ENCODE data around the gene SLAMF9. TPM values are rescaled to one million over a fixed set of nuclear protein-coding genes. Genes with fewer than 3 reads are reported as not detected.

The SLAMF9 gene
- total RNA-seq, 1 experiment from 2014 or later = not detected

DNA sequence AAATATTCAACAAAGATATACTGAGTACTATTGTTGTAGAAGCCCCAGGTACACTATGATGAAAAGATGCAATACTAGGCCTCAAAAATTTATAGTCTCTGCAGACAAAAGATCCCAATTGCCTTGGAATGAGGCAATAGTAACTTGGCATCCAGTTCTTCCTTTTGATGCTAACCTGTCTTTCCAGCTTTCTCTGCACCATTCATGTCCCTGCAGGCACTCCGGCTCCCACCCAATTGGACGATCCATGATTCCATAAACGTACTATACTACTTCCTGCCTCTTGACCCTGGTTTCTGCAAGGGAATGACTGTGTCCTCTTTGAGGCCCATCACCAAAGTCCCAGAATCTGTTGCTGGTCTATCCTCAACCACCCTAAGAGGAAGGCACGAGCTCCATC is 20.7 kb downstream of the SLAMF9 start (continued):
- TF ChIP-seq, protein P1, sequence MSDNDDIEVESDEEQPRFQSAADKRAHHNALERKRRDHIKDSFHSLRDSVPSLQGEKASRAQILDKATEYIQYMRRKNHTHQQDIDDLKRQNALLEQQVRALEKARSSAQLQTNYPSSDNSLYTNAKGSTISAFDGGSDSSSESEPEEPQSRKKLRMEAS (IDR thresholded peaks at IDR 0.05) = no peak
- TF ChIP-seq SIN3A (IDR thresholded peaks at IDR 0.05; ENCODE audit: low read depth) = no peak
- TF ChIP-seq SRF (IDR thresholded peaks at IDR 0.05; ENCODE audit: low read depth) = no peak
- TF ChIP-seq POLR2A (IDR thresholded peaks at IDR 0.05; ENCODE audit: borderline replicate concordance, extremely low read depth, insufficient read depth, insufficient read length) = no peak
- no peak for TF ChIP-seq EGR1 (IDR thresholded peaks at IDR 0.05; ENCODE audit: low read depth)
- TF ChIP-seq, protein P2, sequence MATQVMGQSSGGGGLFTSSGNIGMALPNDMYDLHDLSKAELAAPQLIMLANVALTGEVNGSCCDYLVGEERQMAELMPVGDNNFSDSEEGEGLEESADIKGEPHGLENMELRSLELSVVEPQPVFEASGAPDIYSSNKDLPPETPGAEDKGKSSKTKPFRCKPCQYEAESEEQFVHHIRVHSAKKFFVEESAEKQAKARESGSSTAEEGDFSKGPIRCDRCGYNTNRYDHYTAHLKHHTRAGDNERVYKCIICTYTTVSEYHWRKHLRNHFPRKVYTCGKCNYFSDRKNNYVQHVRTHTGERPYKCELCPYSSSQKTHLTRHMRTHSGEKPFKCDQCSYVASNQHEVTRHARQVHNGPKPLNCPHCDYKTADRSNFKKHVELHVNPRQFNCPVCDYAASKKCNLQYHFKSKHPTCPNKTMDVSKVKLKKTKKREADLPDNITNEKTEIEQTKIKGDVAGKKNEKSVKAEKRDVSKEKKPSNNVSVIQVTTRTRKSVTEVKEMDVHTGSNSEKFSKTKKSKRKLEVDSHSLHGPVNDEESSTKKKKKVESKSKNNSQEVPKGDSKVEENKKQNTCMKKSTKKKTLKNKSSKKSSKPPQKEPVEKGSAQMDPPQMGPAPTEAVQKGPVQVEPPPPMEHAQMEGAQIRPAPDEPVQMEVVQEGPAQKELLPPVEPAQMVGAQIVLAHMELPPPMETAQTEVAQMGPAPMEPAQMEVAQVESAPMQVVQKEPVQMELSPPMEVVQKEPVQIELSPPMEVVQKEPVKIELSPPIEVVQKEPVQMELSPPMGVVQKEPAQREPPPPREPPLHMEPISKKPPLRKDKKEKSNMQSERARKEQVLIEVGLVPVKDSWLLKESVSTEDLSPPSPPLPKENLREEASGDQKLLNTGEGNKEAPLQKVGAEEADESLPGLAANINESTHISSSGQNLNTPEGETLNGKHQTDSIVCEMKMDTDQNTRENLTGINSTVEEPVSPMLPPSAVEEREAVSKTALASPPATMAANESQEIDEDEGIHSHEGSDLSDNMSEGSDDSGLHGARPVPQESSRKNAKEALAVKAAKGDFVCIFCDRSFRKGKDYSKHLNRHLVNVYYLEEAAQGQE (IDR thresholded peaks at IDR 0.05; ENCODE audit: low read depth) = no peak
- no peak for TF ChIP-seq EZH2 (IDR thresholded peaks at IDR 0.05)

DNA sequence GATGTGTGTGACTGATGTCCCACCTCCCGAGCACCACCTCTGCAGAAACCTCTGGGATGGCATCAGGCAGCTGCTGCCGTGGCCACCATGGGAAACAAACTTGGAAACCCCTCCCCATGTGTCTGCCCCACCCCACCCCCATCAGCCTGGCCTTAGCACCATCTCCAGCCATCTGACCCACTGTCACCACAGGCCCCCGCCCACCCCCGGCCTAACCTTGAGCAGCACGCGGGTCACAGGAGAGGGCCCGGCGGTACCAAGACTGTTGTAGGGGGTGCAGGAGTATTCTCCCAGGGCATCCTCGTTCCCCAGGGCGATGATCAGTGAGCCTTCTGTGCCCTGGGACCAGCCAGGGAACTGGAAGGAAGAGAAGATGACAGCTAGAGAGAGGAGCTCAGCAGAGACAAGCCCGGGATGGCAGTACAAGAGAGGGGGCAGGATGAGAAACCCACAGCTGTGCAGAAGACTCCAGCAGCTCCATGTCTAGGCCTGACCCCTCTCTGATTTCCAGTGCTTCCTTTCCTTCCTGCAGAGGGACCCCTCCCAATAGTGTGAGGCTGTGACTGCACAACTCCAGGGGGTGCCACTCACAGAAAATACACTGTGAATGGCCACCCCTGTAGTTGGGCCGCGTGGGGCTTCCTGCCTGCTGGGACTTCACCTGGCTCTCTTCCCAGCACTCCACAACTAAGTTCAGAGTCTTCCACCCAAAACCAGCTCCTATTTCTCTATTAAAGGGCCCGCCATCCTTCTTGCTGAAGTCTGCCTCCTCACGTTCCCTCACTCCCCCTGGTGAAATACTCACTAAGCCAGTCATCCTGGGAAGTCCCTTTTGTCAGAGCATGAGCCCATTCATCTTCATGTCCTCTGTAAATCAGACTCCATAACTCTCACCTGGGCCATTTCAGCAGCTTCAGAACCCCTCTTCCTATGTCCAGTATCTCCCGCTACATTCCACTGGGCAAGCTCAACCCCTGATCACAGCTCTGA is 21.4 kb downstream of the SLAMF9 start:
- CTCF ChIA-PET = interaction anchor here (10.1 kb wide), 1 partner anchor 74 kb away, joined by 170 read pairs; no protein-coding TSS in a partner anchor
- H3K4me1 ChIP-seq (ENCODE audit: control insufficient read depth in 1 of 2, insufficient read depth in 2 of 2, low read length in 2 of 2) = peaks cover 3 to 15% of the 10 kb centered on the region in 2 experiments
- H3K36me3 ChIP-seq (ENCODE audit: control insufficient read depth in 1 of 2, insufficient read depth in 2 of 2, low read length in 2 of 2) = peaks cover 0 to 2% of the 10 kb centered on the region in 2 experiments; a peak in 1 of 4 replicates
- H3K9ac ChIP-seq (ENCODE audit: low read length) = no peak overlapping the region
- no TSS peak for BruUV-seq (replicated peaks)
- H2AFZ ChIP-seq (ENCODE audit: low read depth, low read length, poor library complexity, severe bottlenecking) = no peak overlapping the region
- no peaks in the 10 kb centered on the region for H3K9me2 ChIP-seq (ENCODE audit: insufficient read depth)
- no peaks in the 10 kb centered on the region for H4K20me1 ChIP-seq (ENCODE audit: insufficient read depth)
- no peak overlapping the region for H3K27ac ChIP-seq (ENCODE audit: low read depth, low read length)
- no peak for DNase-seq (ENCODE audit: low read depth, low spot score)
- ATAC-seq = no peak
- TF ChIP-seq, protein P2 (IDR thresholded peaks at IDR 0.05; ENCODE audit: low read depth) = no peak
- TF ChIP-seq CBX3 (IDR thresholded peaks at IDR 0.05; ENCODE audit: low read depth) = no peak
- TF ChIP-seq, protein P3, sequence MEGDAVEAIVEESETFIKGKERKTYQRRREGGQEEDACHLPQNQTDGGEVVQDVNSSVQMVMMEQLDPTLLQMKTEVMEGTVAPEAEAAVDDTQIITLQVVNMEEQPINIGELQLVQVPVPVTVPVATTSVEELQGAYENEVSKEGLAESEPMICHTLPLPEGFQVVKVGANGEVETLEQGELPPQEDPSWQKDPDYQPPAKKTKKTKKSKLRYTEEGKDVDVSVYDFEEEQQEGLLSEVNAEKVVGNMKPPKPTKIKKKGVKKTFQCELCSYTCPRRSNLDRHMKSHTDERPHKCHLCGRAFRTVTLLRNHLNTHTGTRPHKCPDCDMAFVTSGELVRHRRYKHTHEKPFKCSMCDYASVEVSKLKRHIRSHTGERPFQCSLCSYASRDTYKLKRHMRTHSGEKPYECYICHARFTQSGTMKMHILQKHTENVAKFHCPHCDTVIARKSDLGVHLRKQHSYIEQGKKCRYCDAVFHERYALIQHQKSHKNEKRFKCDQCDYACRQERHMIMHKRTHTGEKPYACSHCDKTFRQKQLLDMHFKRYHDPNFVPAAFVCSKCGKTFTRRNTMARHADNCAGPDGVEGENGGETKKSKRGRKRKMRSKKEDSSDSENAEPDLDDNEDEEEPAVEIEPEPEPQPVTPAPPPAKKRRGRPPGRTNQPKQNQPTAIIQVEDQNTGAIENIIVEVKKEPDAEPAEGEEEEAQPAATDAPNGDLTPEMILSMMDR (IDR thresholded peaks at IDR 0.05 in 2 of 3, conservative IDR thresholded peaks at IDR 0.05 in 1 of 3; ENCODE audit: borderline replicate concordance in 1 of 3, insufficient read depth in 1 of 3, low read depth in 2 of 3, low read length in 2 of 3) = no peak
- TF ChIP-seq SP1 (IDR thresholded peaks at IDR 0.05; ENCODE audit: low read depth) = no peak
- TF ChIP-seq FOSL1 (IDR thresholded peaks at IDR 0.05; ENCODE audit: low read depth) = no peak
- no peak for TF ChIP-seq ZNF274 (IDR thresholded peaks at IDR 0.05; ENCODE audit: low read depth, low read length)
- TF ChIP-seq, protein P4, sequence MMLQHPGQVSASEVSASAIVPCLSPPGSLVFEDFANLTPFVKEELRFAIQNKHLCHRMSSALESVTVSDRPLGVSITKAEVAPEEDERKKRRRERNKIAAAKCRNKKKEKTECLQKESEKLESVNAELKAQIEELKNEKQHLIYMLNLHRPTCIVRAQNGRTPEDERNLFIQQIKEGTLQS (IDR thresholded peaks at IDR 0.05) = no peak
- no peak for TF ChIP-seq ZFX (IDR thresholded peaks at IDR 0.05)
- POLR2A ChIA-PET = no interaction called here
- no peak overlapping the region for H3K4me2 ChIP-seq (ENCODE audit: low read length)
- no peaks in the 10 kb centered on the region for H3K9me3 ChIP-seq (ENCODE audit: control insufficient read depth in 1 of 2, insufficient read depth in 1 of 2, low read depth in 1 of 2, low read length in 2 of 2)
- no peaks in the 10 kb centered on the region for H3K79me2 ChIP-seq (ENCODE audit: insufficient read depth, low read length)
- no peaks in the 10 kb centered on the region for H3K27me3 ChIP-seq (ENCODE audit: insufficient read depth, low read length)
- RAD21 ChIA-PET (ENCODE audit: low non-redundant PET in 1 of 2, low total read pairs in 2 of 2, uncharacterized antibody in 2 of 2, unreplicated experiment in 2 of 2) = interaction anchor here in 1 of 2 experiments (1.2 to 1.4 kb wide), 2 partner anchors 74 to 75 kb away, joined by 3 to 4 read pairs; no protein-coding TSS in a partner anchor
- intact Hi-C loops (cut with micrococcal nuclease) = no loop called here
- H3K4me3 ChIP-seq (replicated peaks in 1 of 2; ENCODE audit: low read depth in 1 of 2, low read length in 2 of 2) = no peak overlapping the region
